ENCODE data around the gene FGF19. TPM values are rescaled to one million over a fixed set of nuclear protein-coding genes. Genes with fewer than 3 reads are reported as not detected.

The FGF19 gene
- total and polyA plus RNA-seq, 9 of the 15 experiments (the other 6 are each of a cell fraction or from before 2014, with no cell fraction given), result 0.11 TPM; not detected in 8

GRCh38 chr11:69746752-69747742 lies 43.2 kb upstream of the FGF19 start:
- Histone ChIP-seq H3K27me3 (ENCODE audit: control insufficient read depth in 2 of 2, insufficient read depth in 2 of 2, low read length in 2 of 2) (peaks cover 17 to 52% of the 10 kb centered on the region in 2 experiments; a peak in 4 of 5 replicates), H3K27ac (ENCODE audit: extremely low read depth, low read depth, low read length) (no peak overlapping the region), H3K4me3 (no peak overlapping the region), H3K36me3 (ENCODE audit: control insufficient read depth, insufficient read depth, low read length) (no peaks in the 10 kb centered on the region), H3K9me3 (replicated peaks; ENCODE audit: control insufficient read depth, insufficient read depth, low read depth, low read length) (no peaks in the 10 kb centered on the region), H3K4me2 (ENCODE audit: insufficient read depth, low read length) (no peak overlapping the region), H3K79me2 (ENCODE audit: control insufficient read depth, insufficient read depth, low read length) (no peaks in the 10 kb centered on the region), H3K9ac (ENCODE audit: insufficient read depth in 1 of 2, low read depth in 2 of 2, low read length in 2 of 2) (no peak overlapping the region), H3K4me1 (replicated peaks in 1 of 2; ENCODE audit: control insufficient read depth in 2 of 2, insufficient read depth in 2 of 2, low read length in 2 of 2) (peaks cover 0 to 5% of the 10 kb centered on the region in 2 experiments; a peak in 1 of 5 replicates), H4K20me1 (replicated peaks; ENCODE audit: control insufficient read depth, insufficient read depth, low read length) (no peaks in the 10 kb centered on the region; the same call in 1 of the 2 replicates), H3K9me1 (ENCODE audit: control insufficient read depth, insufficient read depth, low read length) (no peaks in the 10 kb centered on the region), H2AFZ (ENCODE audit: low read depth, low read length) (no peak overlapping the region)
- POLR2A ChIA-PET, result interaction anchor here (0.6 to 0.9 kb wide), 2 partner anchors 12 to 46 kb away, joined by 3 read pairs; no protein-coding TSS in a partner anchor
- no peak for ATAC-seq
- no TSS peak for BruUV-seq (replicated peaks)
- in situ Hi-C loops (cut with MboI) (no loop called here), intact Hi-C loops (cut with micrococcal nuclease) (no loop called here)
- FAIRE-seq, result no peak
- 3% methylated on average over 20 of the region's 29 CpGs for WGBS (ENCODE audit: insufficient coverage, low coverage, missing lambda C conversion rate)
- TF ChIP-seq, protein P1, sequence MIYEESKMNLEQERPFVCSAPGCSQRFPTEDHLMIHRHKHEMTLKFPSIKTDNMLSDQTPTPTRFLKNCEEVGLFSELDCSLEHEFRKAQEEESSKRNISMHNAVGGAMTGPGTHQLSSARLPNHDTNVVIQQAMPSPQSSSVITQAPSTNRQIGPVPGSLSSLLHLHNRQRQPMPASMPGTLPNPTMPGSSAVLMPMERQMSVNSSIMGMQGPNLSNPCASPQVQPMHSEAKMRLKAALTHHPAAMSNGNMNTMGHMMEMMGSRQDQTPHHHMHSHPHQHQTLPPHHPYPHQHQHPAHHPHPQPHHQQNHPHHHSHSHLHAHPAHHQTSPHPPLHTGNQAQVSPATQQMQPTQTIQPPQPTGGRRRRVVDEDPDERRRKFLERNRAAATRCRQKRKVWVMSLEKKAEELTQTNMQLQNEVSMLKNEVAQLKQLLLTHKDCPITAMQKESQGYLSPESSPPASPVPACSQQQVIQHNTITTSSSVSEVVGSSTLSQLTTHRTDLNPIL (CRISPR knock-in tag; IDR thresholded peaks at IDR 0.05), result no peak
- CTCF ChIA-PET (ENCODE audit: low intra/inter-chr PET ratio), result no interaction called here
- no peak for DNase-seq (ENCODE audit: extremely low read depth in 1 of 4, low spot score in 3 of 4)
